HG03135 (cell line): ENCODE results near the gene RASSF9.

Experiments used
- ATAC-seq: cut with Tn5 transposase; IDR thresholded peaks from one replicate; pipeline ENCODE4 v1.9.1; 2021; ENCODE audit warnings: mild to moderate bottlenecking, moderate library complexity; ENCODE audit not compliant: unreplicated experiment

Gene RASSF9

GRCh38 chr12:85836197-85837090 is at the start of gene RASSF9:
Gene RASSF9 (minus strand): TSS chr12:85836409. CDS start chr12:85836201, 208 bp downstream.
- ATAC-seq, result no peak

GRCh38 chr12:85883763-85884162 is 47.6 kb upstream of the RASSF9 start:
- ATAC-seq, result no peak

- no peak for ATAC-seq
Observed at GRCh38 chr12:85877459-85877858, 41.2 kb upstream of the RASSF9 start.

GRCh38 chr12:85874031-85874461 is 37.8 kb upstream of the RASSF9 start, which contains the start of gene NTS:
Gene NTS (plus strand): TSS chr12:85874295. CDS start chr12:85874404, 109 bp downstream.
- peak; percentile 87 for ATAC-seq

GRCh38 chr12:85872497-85873091 is 36.4 kb upstream of the RASSF9 start:
- ATAC-seq, result peak; percentile 74

- ATAC-seq, result peak; percentile 98
Observed at GRCh38 chr12:85866986-85867776, 31.0 kb upstream of the RASSF9 start.

- no peak for ATAC-seq
Observed at GRCh38 chr12:85865890-85866289, 29.7 kb upstream of the RASSF9 start.

GRCh38 chr12:85856966-85857365 is 20.8 kb upstream of the RASSF9 start:
- no peak for ATAC-seq

GRCh38 chr12:85855305-85855704 is 19.1 kb upstream of the RASSF9 start:
- ATAC-seq, result no peak

- ATAC-seq, result no peak
Observed at GRCh38 chr12:85849344-85849743, 13.1 kb upstream of the RASSF9 start.

GRCh38 chr12:85843606-85844310 is 7.5 kb upstream of the RASSF9 start:
- no peak for ATAC-seq

- no peak for ATAC-seq
Observed at GRCh38 chr12:85835426-85836196, 598 bp downstream of the RASSF9 start.

GRCh38 chr12:85834378-85834777 is 1.8 kb downstream of the RASSF9 start:
- ATAC-seq, result no peak

GRCh38 chr12:85833579-85833978 is 2.6 kb downstream of the RASSF9 start:
- ATAC-seq, result no peak

- no peak for ATAC-seq
Observed at GRCh38 chr12:85831327-85831990, 4.8 kb downstream of the RASSF9 start.

- ATAC-seq, result no peak
Observed at GRCh38 chr12:85829391-85829790, 6.8 kb downstream of the RASSF9 start.

GRCh38 chr12:85828576-85828975 is 7.6 kb downstream of the RASSF9 start:
- ATAC-seq, result no peak

GRCh38 chr12:85825746-85826145 is 10.5 kb downstream of the RASSF9 start:
- no peak for ATAC-seq

- no peak for ATAC-seq
Observed at GRCh38 chr12:85823436-85824180, 12.6 kb downstream of the RASSF9 start.
